Measurements from ENCODE around the gene TNFAIP8L2. TPM values are rescaled to one million over a fixed set of nuclear protein-coding genes. Genes with fewer than 3 reads are reported as not detected.

Gene TNFAIP8L2
- total and polyA plus RNA-seq, 4 donors: 3.4 to 31.8 (median 19.0) TPM

- Histone ChIP-seq H3K9ac (ENCODE audit: insufficient read depth in 1 of 2, low read length in 2 of 2) (no peak overlapping the region), H3K4me1 (ENCODE audit: control insufficient read depth in 5 of 5, insufficient read depth in 5 of 5, low read length in 5 of 5) (no peaks in the 10 kb centered on the region), H3K4me3 (no peak overlapping the region), H3K9me3 (ENCODE audit: control insufficient read depth in 4 of 4, insufficient read depth in 3 of 4, low read length in 3 of 4) (no peaks in the 10 kb centered on the region), H3K27me3 (ENCODE audit: control insufficient read depth in 3 of 3, insufficient read depth in 3 of 3, low read length in 2 of 3) (no peaks in the 10 kb centered on the region), H3K36me3 (ENCODE audit: control insufficient read depth in 4 of 4, insufficient read depth in 4 of 4, low read length in 4 of 4) (peaks cover 0 to 3% (median 2%) of the 10 kb centered on the region in 4 donors), H3K27ac (ENCODE audit: low read depth in 1 of 2, low read length in 1 of 2) (no peak overlapping the region)
- DNase-seq (no peak), ATAC-seq (ENCODE audit: insufficient read depth, low FRiP score) (no peak)
- TF ChIP-seq CTCF (IDR thresholded peaks at IDR 0.05; ENCODE audit: control extremely low read depth, extremely low read depth): no peak
- 87 to 90% methylated on average over 5 of the region's 5 CpGs for WGBS, 2 donors
These were observed 31.6 kb upstream of the TNFAIP8L2 start for GRCh38 chr1:151124763-151125403.

GRCh38 chr1:151128800-151129199, 27.6 kb upstream of the TNFAIP8L2 start:
- no peaks in the 10 kb centered on the region for H3K27me3 ChIP-seq (ENCODE audit: control insufficient read depth in 3 of 3, insufficient read depth in 3 of 3, low read length in 2 of 3)
- H3K27ac ChIP-seq (ENCODE audit: low read depth in 1 of 2, low read length in 1 of 2): no peak overlapping the region
- H3K9ac ChIP-seq (ENCODE audit: insufficient read depth in 1 of 2, low read length in 2 of 2): no peak overlapping the region
- peaks cover 0 to 3% (median under 1%) of the 10 kb centered on the region in 4 donors for H3K36me3 ChIP-seq (ENCODE audit: control insufficient read depth in 4 of 4, insufficient read depth in 4 of 4, low read length in 4 of 4)
- no peak overlapping the region for H3K4me3 ChIP-seq
- WGBS, 2 donors: 79 to 88% methylated on average over 6 of the region's 6 CpGs
- H3K4me1 ChIP-seq (ENCODE audit: control insufficient read depth in 5 of 5, insufficient read depth in 5 of 5, low read length in 5 of 5): peaks cover 0 to 21% (median 0%) of the 10 kb centered on the region in 5 donors
- DNase-seq: no peak
- no peak for ATAC-seq (ENCODE audit: insufficient read depth, low FRiP score)
- TF ChIP-seq CTCF (IDR thresholded peaks at IDR 0.05; ENCODE audit: control extremely low read depth, extremely low read depth): no peak
- H3K9me3 ChIP-seq (ENCODE audit: control insufficient read depth in 4 of 4, insufficient read depth in 3 of 4, low read length in 3 of 4): no peaks in the 10 kb centered on the region

DNA sequence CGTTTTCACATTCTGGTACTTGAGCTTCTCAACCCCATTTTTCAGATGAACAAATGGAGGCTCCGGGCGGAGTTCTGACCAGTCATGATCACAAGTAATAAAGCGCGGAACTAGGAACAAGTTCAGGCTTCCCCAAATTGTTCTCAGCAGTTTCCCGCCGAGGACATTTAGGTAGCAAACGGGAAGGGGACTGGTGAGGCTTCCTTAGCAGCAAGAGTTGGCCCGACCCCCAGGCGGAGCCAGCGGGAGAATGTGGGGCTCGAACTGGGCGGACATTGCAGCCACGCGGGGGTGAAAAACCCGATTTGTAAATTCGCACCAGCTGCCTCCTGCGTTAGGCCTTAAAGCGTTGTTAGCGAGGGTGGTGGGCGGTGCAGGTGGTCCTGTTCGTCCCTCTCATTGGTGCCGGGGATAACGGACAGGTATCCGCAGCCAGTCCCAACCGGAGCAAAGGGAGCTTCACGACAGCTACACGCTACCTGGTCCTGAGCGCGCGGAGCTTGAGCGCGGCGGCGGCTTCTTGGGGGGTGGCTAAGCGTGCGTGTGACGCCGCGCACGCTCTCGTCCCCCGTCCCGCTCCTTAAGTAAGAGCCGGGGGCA, 25.4 kb upstream of the TNFAIP8L2 start:
- DNase-seq (peak; percentile 88 to 95 (median 91)), ATAC-seq (ENCODE audit: insufficient read depth, low FRiP score) (peak; percentile 93)
- peak overlapping the region; percentile 32 to 75 for H3K27ac ChIP-seq (ENCODE audit: low read depth in 1 of 2, low read length in 1 of 2)
- peaks cover 0 to 22% (median 6%) of the 10 kb centered on the region in 4 donors for H3K36me3 ChIP-seq (ENCODE audit: control insufficient read depth in 4 of 4, insufficient read depth in 4 of 4, low read length in 4 of 4)
- peak overlapping the region; percentile 11 for H3K4me3 ChIP-seq
- no peak for TF ChIP-seq CTCF (IDR thresholded peaks at IDR 0.05; ENCODE audit: control extremely low read depth, extremely low read depth)
- H3K27me3 ChIP-seq (ENCODE audit: control insufficient read depth in 3 of 3, insufficient read depth in 3 of 3, low read length in 2 of 3): no peaks in the 10 kb centered on the region
- peak overlapping the region in 1 of 2 donors; percentile 77 for H3K9ac ChIP-seq (ENCODE audit: insufficient read depth in 1 of 2, low read length in 2 of 2)
- H3K4me1 ChIP-seq (ENCODE audit: control insufficient read depth in 5 of 5, insufficient read depth in 5 of 5, low read length in 5 of 5): peaks cover 0 to 21% (median 0%) of the 10 kb centered on the region in 5 donors
- WGBS, 2 donors: 4 to 8% methylated on average over 45 of the region's 45 CpGs
- H3K9me3 ChIP-seq (ENCODE audit: control insufficient read depth in 4 of 4, insufficient read depth in 3 of 4, low read length in 3 of 4): no peaks in the 10 kb centered on the region

Measured in lung (tissue), 12 donors.